AG08395 (cell line): ENCODE data around the gene ABCC9.

ENCODE experiments used
- DNase-seq: peaks from one replicate; pipeline ENCODE4 v3.0.0; 2012; ENCODE audit warnings: mixed read lengths, low spot score

Gene ABCC9

GRCh38 chr12:21877293-21877982 lies 63.8 kb downstream of the ABCC9 start:
- no peak for DNase-seq

GRCh38 chr12:21865846-21866245 lies 75.4 kb downstream of the ABCC9 start:
- no peak for DNase-seq

GRCh38 chr12:21860534-21860933 lies 80.7 kb downstream of the ABCC9 start:
- no peak for DNase-seq

GRCh38 chr12:21860128-21860527 lies 81.1 kb downstream of the ABCC9 start:
- DNase-seq, result no peak

- DNase-seq, result peak; percentile 3
Observed at GRCh38 chr12:21852251-21852650, 89.0 kb downstream of the ABCC9 start.

GRCh38 chr12:21851151-21851550 lies 90.1 kb downstream of the ABCC9 start:
- no peak for DNase-seq

- DNase-seq, result no peak
Observed at GRCh38 chr12:21850419-21850818, 90.8 kb downstream of the ABCC9 start.

- no peak for DNase-seq
Observed at GRCh38 chr12:21849878-21850277, 91.3 kb downstream of the ABCC9 start.

- DNase-seq, result no peak
Observed at GRCh38 chr12:21848192-21848591, 93.0 kb downstream of the ABCC9 start.

GRCh38 chr12:21843795-21844194 lies 97.4 kb downstream of the ABCC9 start:
- no peak for DNase-seq

- DNase-seq, result no peak
Observed at GRCh38 chr12:21839776-21840175, 101.5 kb downstream of the ABCC9 start.

GRCh38 chr12:21837847-21838246 lies 103.4 kb downstream of the ABCC9 start:
- DNase-seq, result no peak

GRCh38 chr12:21831791-21832344 lies 109.4 kb downstream of the ABCC9 start:
- no peak for DNase-seq

GRCh38 chr12:21828779-21829178 lies 112.4 kb downstream of the ABCC9 start:
- DNase-seq, result no peak

- no peak for DNase-seq
Observed at GRCh38 chr12:21828136-21828775, 113.0 kb downstream of the ABCC9 start.

- DNase-seq, result no peak
Observed at GRCh38 chr12:21827083-21827482, 114.1 kb downstream of the ABCC9 start.

GRCh38 chr12:21826618-21826910 lies 114.7 kb downstream of the ABCC9 start:
- no peak for DNase-seq

- DNase-seq, result no peak
Observed at GRCh38 chr12:21825886-21826617, 115.2 kb downstream of the ABCC9 start.

GRCh38 chr12:21823581-21823980 lies 117.6 kb downstream of the ABCC9 start:
- no peak for DNase-seq

GRCh38 chr12:21819678-21820077 lies 121.5 kb downstream of the ABCC9 start:
- DNase-seq, result no peak

- no peak for DNase-seq
Observed at GRCh38 chr12:21819236-21819635, 122.0 kb downstream of the ABCC9 start.

GRCh38 chr12:21818627-21819026 lies 122.6 kb downstream of the ABCC9 start:
- no peak for DNase-seq
